Left ventricle myocardium inferior (tissue), 1 donor: ENCODE results near the gene ATF5. TPM values are rescaled to one million over a fixed set of nuclear protein-coding genes. Genes with fewer than 3 reads are reported as not detected.

Experiments used
- DNase-seq: peaks from one replicate; pipeline ENCODE4 v3.0.0-alpha.2; 2020
- H3K27ac ChIP-seq: fragments of 200-600 bp; replicated peaks from 2 replicates; pipeline ENCODE4 v1.8.0; 2021
- H3K27me3 ChIP-seq: fragments of 200-600 bp; 2 replicates; pipeline ENCODE4 v1.8.0; 2021; ENCODE audit warnings: low read depth
- H3K36me3 ChIP-seq: fragments of 200-600 bp; 2 replicates; pipeline ENCODE4 v1.8.0; 2021
- H3K4me1 ChIP-seq: fragments of 200-600 bp; 2 replicates; pipeline ENCODE4 v1.8.0; 2021
- H3K4me3 ChIP-seq: fragments of 200-600 bp; 2 replicates; pipeline ENCODE4 v1.8.0; 2021; ENCODE audit warnings: mild to moderate bottlenecking, moderate library complexity
- H3K9me3 ChIP-seq: fragments of 200-600 bp; replicated peaks from 2 replicates; pipeline ENCODE4 v1.8.0; 2021
- CTCF ChIP-seq: fragments of 200-600 bp; IDR thresholded peaks from 2 replicates; pipeline ENCODE4 v1.8.0; 2021; ENCODE audit warnings: antibody characterized with exemption, mild to moderate bottlenecking, borderline replicate concordance
- intact Hi-C: fragments of 100-400 bp; cut with micrococcal nuclease; formaldehyde crosslinking; loops from one replicate; pipeline ENCODE4 v1.11.0; 2022
- total RNA-seq: library from RNA; stranded (reverse); fragmentation: NEBNext Ultra II Directional; extraction: Animal tissue kit (Norgen Biotek cat#: 25700); gene quantifications from one replicate; pipeline ENCODE4 v1.2.1, GENCODE V29; 2021
- donor health status: DM: no; HTN: yes; CAD: no; lungs with severe emphysema.

ATF5 gene
- total RNA-seq, 1 donor from 2014 or later = 8.6 TPM

GRCh38 chr19:49915271-49915670, 13.7 kb upstream of the ATF5 start:
- Histone ChIP-seq H3K4me3 (no peak overlapping the region), H3K27ac (no peak overlapping the region), H3K9me3 (no peaks in the 10 kb centered on the region), H3K4me1 (peaks cover 9% of the 10 kb centered on the region), H3K36me3 (peaks cover 25% of the 10 kb centered on the region), H3K27me3 (no peaks in the 10 kb centered on the region)
- TF ChIP-seq CTCF = no peak
- intact Hi-C loops = no loop called here
- no peak for DNase-seq

GRCh38 chr19:49916839-49917733, 11.9 kb upstream of the ATF5 start:
- TF ChIP-seq CTCF = no peak
- no peak for DNase-seq
- H3K27ac ChIP-seq = no peak overlapping the region
- intact Hi-C loops = no loop called here
- peaks cover 37% of the 10 kb centered on the region for H3K36me3 ChIP-seq
- H3K27me3 ChIP-seq = no peaks in the 10 kb centered on the region
- no peaks in the 10 kb centered on the region for H3K9me3 ChIP-seq
- no peak overlapping the region for H3K4me3 ChIP-seq
- no peaks in the 10 kb centered on the region for H3K4me1 ChIP-seq

- Histone ChIP-seq H3K27me3 (no peaks in the 10 kb centered on the region), H3K36me3 (peaks cover 42% of the 10 kb centered on the region), H3K9me3 (no peaks in the 10 kb centered on the region), H3K27ac (no peak overlapping the region), H3K4me1 (no peaks in the 10 kb centered on the region), H3K4me3 (no peak overlapping the region)
- intact Hi-C loops = no loop called here
- no peak for TF ChIP-seq CTCF
- no peak for DNase-seq
Measured at GRCh38 chr19:49918089-49918488, 10.9 kb upstream of the ATF5 start.

GRCh38 chr19:49920624-49921363, 8.2 kb upstream of the ATF5 start:
- Histone ChIP-seq H3K27ac (no peak overlapping the region), H3K4me3 (no peak overlapping the region), H3K36me3 (peaks cover 46% of the 10 kb centered on the region), H3K27me3 (no peaks in the 10 kb centered on the region), H3K9me3 (no peaks in the 10 kb centered on the region), H3K4me1 (peaks cover 13% of the 10 kb centered on the region)
- no peak for TF ChIP-seq CTCF
- intact Hi-C loops = no loop called here
- DNase-seq = no peak

- Histone ChIP-seq H3K9me3 (no peaks in the 10 kb centered on the region), H3K4me3 (no peak overlapping the region), H3K36me3 (peaks cover 57% of the 10 kb centered on the region), H3K27me3 (no peaks in the 10 kb centered on the region), H3K27ac (no peak overlapping the region), H3K4me1 (peaks cover 23% of the 10 kb centered on the region)
- TF ChIP-seq CTCF = no peak
- DNase-seq = no peak
- intact Hi-C loops = no loop called here
Measured at GRCh38 chr19:49921871-49922795, 6.9 kb upstream of the ATF5 start.
